Measurements from ENCODE around the gene BAG5.

DNA sequence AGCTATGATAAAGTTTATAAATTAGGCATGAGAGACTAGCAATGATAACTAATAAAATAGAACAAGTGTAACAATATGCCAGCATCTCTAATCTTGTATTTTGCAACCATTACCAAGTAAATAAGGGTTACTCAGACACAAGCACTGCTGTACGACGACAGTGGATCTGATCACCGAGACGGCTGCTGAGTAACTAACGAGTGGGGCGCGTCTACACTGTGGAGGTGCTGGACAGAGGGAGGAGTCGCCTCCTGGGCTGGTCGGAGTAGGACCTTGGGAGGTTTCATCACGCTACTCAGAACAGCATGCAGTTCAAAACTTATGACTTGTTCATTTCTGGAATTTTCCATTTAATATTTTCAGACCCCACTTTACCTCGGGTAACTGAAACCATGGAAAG is 18.7 kb upstream of the BAG5 start:
- TF ChIP-seq, protein P1, sequence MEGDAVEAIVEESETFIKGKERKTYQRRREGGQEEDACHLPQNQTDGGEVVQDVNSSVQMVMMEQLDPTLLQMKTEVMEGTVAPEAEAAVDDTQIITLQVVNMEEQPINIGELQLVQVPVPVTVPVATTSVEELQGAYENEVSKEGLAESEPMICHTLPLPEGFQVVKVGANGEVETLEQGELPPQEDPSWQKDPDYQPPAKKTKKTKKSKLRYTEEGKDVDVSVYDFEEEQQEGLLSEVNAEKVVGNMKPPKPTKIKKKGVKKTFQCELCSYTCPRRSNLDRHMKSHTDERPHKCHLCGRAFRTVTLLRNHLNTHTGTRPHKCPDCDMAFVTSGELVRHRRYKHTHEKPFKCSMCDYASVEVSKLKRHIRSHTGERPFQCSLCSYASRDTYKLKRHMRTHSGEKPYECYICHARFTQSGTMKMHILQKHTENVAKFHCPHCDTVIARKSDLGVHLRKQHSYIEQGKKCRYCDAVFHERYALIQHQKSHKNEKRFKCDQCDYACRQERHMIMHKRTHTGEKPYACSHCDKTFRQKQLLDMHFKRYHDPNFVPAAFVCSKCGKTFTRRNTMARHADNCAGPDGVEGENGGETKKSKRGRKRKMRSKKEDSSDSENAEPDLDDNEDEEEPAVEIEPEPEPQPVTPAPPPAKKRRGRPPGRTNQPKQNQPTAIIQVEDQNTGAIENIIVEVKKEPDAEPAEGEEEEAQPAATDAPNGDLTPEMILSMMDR (conservative IDR thresholded peaks at IDR 0.05): no peak
- no peak for TF ChIP-seq EZH2 (IDR thresholded peaks at IDR 0.05; ENCODE audit: low read depth)
